Non-pigmented ciliary epithelial cell (primary cell): ENCODE results near the gene POLR3H.
"Not testable (repeated sequence)": the region's sequence is repeated elsewhere in the genome, so short reads cannot be mapped to it uniquely, and the experiment has no call there.

Source experiments
- DNase-seq: peaks from one replicate; pipeline ENCODE4 v3.0.0-alpha.2; 2010; ENCODE audit warnings: low read depth

The POLR3H gene

GRCh38 chr22:41564563-41564962 is 20.3 kb upstream of the POLR3H start:
- no peak for DNase-seq

GRCh38 chr22:41563051-41563711 is 18.9 kb upstream of the POLR3H start:
- peak; percentile 53 for DNase-seq

- no peak for DNase-seq
Measured at GRCh38 chr22:41562461-41562860, 18.2 kb upstream of the POLR3H start.

GRCh38 chr22:41561788-41562187 is 17.5 kb upstream of the POLR3H start:
- DNase-seq, result no peak

- DNase-seq, result no peak
Measured at GRCh38 chr22:41561335-41561734, 17.1 kb upstream of the POLR3H start.

GRCh38 chr22:41560095-41560471 is 15.8 kb upstream of the POLR3H start:
- no peak for DNase-seq

GRCh38 chr22:41558241-41558630 is 14.0 kb upstream of the POLR3H start:
- not testable (repeated sequence) for DNase-seq

GRCh38 chr22:41557401-41558240 is 13.4 kb upstream of the POLR3H start:
- DNase-seq, result peak; percentile 60

GRCh38 chr22:41556561-41556960 is 12.3 kb upstream of the POLR3H start:
- no peak for DNase-seq

- no peak for DNase-seq
Measured at GRCh38 chr22:41555325-41555982, 11.2 kb upstream of the POLR3H start.

GRCh38 chr22:41551877-41552582 is 7.8 kb upstream of the POLR3H start:
- no peak for DNase-seq

GRCh38 chr22:41550952-41551491 is 6.8 kb upstream of the POLR3H start:
- no peak for DNase-seq

GRCh38 chr22:41548830-41549211 is 4.6 kb upstream of the POLR3H start:
- DNase-seq, result no peak

GRCh38 chr22:41544671-41545476 is 604 bp upstream of the POLR3H start:
- DNase-seq, result no peak

GRCh38 chr22:41542224-41542623 is 2.0 kb downstream of the POLR3H start:
- DNase-seq, result no peak

GRCh38 chr22:41541484-41541883 is 2.8 kb downstream of the POLR3H start:
- DNase-seq, result no peak

GRCh38 chr22:41540365-41540764 is 3.9 kb downstream of the POLR3H start:
- no peak for DNase-seq

- DNase-seq, result no peak
Measured at GRCh38 chr22:41540006-41540315, 4.3 kb downstream of the POLR3H start.

- DNase-seq, result no peak
Measured at GRCh38 chr22:41539146-41540005, 4.9 kb downstream of the POLR3H start.

- DNase-seq, result no peak
Measured at GRCh38 chr22:41538583-41538982, 5.7 kb downstream of the POLR3H start.

GRCh38 chr22:41537203-41537602 is 7.1 kb downstream of the POLR3H start:
- no peak for DNase-seq
